Peyer's patch (tissue), 4 donors: ENCODE results near the gene NPC2. TPM values are rescaled to one million over a fixed set of nuclear protein-coding genes. Genes with fewer than 3 reads are reported as not detected.

Experiments used
- DNase-seq, 3 donors: peaks; one replicate each; pipeline ENCODE4 v3.0.0-alpha.2; 2017 to 2019
- H3K27ac ChIP-seq, 4 donors: fragments of 200-600 bp; sonication (generic); one replicate each; pipeline ENCODE4 v1.5.1; 2016 to 2019
- H3K27me3 ChIP-seq, 2 donors: fragments of 200-600 bp; sonication (generic); one replicate each; pipeline ENCODE4 v1.5.1; 2019
- H3K36me3 ChIP-seq, 3 donors: fragments of 200-600 bp; sonication (generic); one replicate each; pipeline ENCODE4 v1.5.1; 2016 to 2019
- H3K4me1 ChIP-seq, 4 donors: fragments of 200-600 bp; sonication (generic); one replicate each; pipeline ENCODE4 v1.5.1; 2016 to 2019
- H3K4me3 ChIP-seq, 4 donors: fragments of 200-600 bp; sonication (generic); 1 replicate in 3 of 4; 2 replicates in 1 of 4; pipeline ENCODE4 v1.5.1; 2016 to 2019; ENCODE audit warnings: mild to moderate bottlenecking in 1 of 4
- H3K9me3 ChIP-seq, 4 donors: fragments of 200-600 bp; sonication (generic); one replicate each; pipeline ENCODE4 v1.5.1; 2016 to 2019; ENCODE audit warnings: mild to moderate bottlenecking in 1 of 4
- POLR2A ChIP-seq, 2 donors: fragments of 450-650 bp; IDR thresholded peaks; one replicate each; pipeline ENCODE4 v1.5.1; 2017; ENCODE audit warnings: antibody characterized with exemption in 2 of 2, mild to moderate bottlenecking in 2 of 2, moderate library complexity in 2 of 2
- total RNA-seq, 4 donors: library from RNA; depleted of rRNA; stranded (reverse); fragments of >200 nt; gene quantifications; one replicate each; pipeline ENCODE4 v1.1.0, GENCODE V29; 2016
- TF ChIP-seq, protein P1 (sequence below), 6 experiments: fragments of 450-650 bp in 4 of 6; fragments of 200-600 bp in 2 of 6; sonication (generic) in 1 of 6; IDR thresholded peaks; one replicate each; pipeline ENCODE4 v1.5.1; 2017 to 2019; ENCODE audit warnings: antibody characterized with exemption in 6 of 6, mild to moderate bottlenecking in 3 of 6, moderate library complexity in 1 of 6

NPC2 gene
- total RNA-seq, 4 donors from 2014 or later: 102 to 208 (median 161) TPM

DNA sequence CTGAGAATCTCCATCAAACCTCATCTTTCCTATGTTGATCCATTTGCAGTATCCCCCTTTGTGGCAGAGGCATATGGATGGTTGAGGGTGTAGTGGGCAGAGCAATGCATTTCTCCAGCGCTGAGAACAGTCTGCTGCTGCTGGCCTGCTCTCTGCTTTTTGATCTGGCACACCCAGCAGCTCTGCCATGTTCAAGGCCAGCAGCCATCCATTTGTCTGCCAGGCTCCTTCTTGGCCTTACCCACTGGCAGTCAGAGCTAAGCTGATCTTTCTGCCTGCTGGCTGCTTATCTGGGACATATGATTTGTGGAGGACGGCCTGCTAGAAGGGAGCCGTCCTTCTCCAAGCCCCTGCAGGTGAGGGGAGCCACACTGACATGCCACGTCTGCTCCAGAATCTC lies 17.0 kb downstream of the NPC2 start:
- Histone ChIP-seq H3K4me3 (no peak overlapping the region), H3K9me3 (no peaks in the 10 kb centered on the region), H3K4me1 (no peaks in the 10 kb centered on the region), H3K27ac (no peak overlapping the region), H3K27me3 (no peaks in the 10 kb centered on the region), H3K36me3 (peaks cover 0 to 43% (median 0%) of the 10 kb centered on the region in 3 donors)
- no peak for DNase-seq
- TF ChIP-seq POLR2A (IDR thresholded peaks at IDR 0.05): no peak
- TF ChIP-seq, protein P1, sequence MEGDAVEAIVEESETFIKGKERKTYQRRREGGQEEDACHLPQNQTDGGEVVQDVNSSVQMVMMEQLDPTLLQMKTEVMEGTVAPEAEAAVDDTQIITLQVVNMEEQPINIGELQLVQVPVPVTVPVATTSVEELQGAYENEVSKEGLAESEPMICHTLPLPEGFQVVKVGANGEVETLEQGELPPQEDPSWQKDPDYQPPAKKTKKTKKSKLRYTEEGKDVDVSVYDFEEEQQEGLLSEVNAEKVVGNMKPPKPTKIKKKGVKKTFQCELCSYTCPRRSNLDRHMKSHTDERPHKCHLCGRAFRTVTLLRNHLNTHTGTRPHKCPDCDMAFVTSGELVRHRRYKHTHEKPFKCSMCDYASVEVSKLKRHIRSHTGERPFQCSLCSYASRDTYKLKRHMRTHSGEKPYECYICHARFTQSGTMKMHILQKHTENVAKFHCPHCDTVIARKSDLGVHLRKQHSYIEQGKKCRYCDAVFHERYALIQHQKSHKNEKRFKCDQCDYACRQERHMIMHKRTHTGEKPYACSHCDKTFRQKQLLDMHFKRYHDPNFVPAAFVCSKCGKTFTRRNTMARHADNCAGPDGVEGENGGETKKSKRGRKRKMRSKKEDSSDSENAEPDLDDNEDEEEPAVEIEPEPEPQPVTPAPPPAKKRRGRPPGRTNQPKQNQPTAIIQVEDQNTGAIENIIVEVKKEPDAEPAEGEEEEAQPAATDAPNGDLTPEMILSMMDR (IDR thresholded peaks at IDR 0.05): no peak

- no peak for DNase-seq
- no peak overlapping the region for H3K27ac ChIP-seq
- no peaks in the 10 kb centered on the region for H3K9me3 ChIP-seq
- no peaks in the 10 kb centered on the region for H3K4me1 ChIP-seq
- H3K36me3 ChIP-seq: peaks cover 0 to 39% (median 0%) of the 10 kb centered on the region in 3 donors
- TF ChIP-seq, protein P1 (IDR thresholded peaks at IDR 0.05): no peak
- TF ChIP-seq POLR2A (IDR thresholded peaks at IDR 0.05): no peak
- no peak overlapping the region for H3K4me3 ChIP-seq
- no peaks in the 10 kb centered on the region for H3K27me3 ChIP-seq
Observed at GRCh38 chr14:74475678-74476077, 17.4 kb downstream of the NPC2 start.

- Histone ChIP-seq H3K4me1 (no peaks in the 10 kb centered on the region), H3K27ac (no peak overlapping the region), H3K36me3 (peaks cover 0 to 26% (median 0%) of the 10 kb centered on the region in 3 donors), H3K27me3 (no peaks in the 10 kb centered on the region), H3K4me3 (no peak overlapping the region), H3K9me3 (no peaks in the 10 kb centered on the region)
- TF ChIP-seq POLR2A (IDR thresholded peaks at IDR 0.05): no peak
- TF ChIP-seq, protein P1 (IDR thresholded peaks at IDR 0.05): no peak
- DNase-seq: no peak
Observed at GRCh38 chr14:74474376-74474775, 18.7 kb downstream of the NPC2 start.

DNA sequence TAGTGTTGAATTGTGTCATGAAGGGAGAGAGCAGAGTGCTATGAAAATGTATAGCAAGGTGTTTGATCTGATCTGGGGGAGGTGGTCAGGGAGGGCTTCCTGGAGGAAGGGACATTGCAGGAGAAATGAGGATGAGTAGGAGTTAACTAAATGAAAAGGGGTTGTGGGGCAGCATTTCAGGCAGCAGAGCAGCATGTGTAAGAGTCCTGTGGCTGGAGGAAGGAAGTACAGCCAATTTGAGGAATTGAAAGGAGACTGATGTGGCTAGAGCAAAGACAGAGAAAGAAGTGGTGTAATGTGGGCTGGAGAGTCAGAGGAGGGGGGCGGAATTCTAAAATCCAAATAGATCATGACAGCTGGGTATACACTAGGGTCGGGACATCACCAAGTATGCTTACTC lies 20.5 kb downstream of the NPC2 start:
- Histone ChIP-seq H3K9me3 (no peaks in the 10 kb centered on the region), H3K27me3 (no peaks in the 10 kb centered on the region), H3K27ac (no peak overlapping the region), H3K4me3 (no peak overlapping the region), H3K36me3 (peaks cover 0 to 19% (median 0%) of the 10 kb centered on the region in 3 donors), H3K4me1 (no peaks in the 10 kb centered on the region)
- no peak for DNase-seq
- TF ChIP-seq POLR2A (IDR thresholded peaks at IDR 0.05): no peak
- TF ChIP-seq, protein P1 (IDR thresholded peaks at IDR 0.05): no peak

- Histone ChIP-seq H3K4me3 (no peak overlapping the region), H3K27ac (no peak overlapping the region), H3K4me1 (no peaks in the 10 kb centered on the region), H3K36me3 (peaks cover 0 to 15% (median 0%) of the 10 kb centered on the region in 3 donors), H3K27me3 (no peaks in the 10 kb centered on the region), H3K9me3 (no peaks in the 10 kb centered on the region)
- no peak for TF ChIP-seq POLR2A (IDR thresholded peaks at IDR 0.05)
- no peak for DNase-seq
Observed at GRCh38 chr14:74469548-74470518, 23.3 kb downstream of the NPC2 start.

- no peak for DNase-seq
- Histone ChIP-seq H3K4me3 (no peak overlapping the region), H3K27ac (no peak overlapping the region), H3K4me1 (no peaks in the 10 kb centered on the region), H3K9me3 (no peaks in the 10 kb centered on the region), H3K36me3 (peaks cover 0 to 2% (median 0%) of the 10 kb centered on the region in 3 donors), H3K27me3 (no peaks in the 10 kb centered on the region)
- TF ChIP-seq, protein P1 (IDR thresholded peaks at IDR 0.05): no peak
- TF ChIP-seq POLR2A (IDR thresholded peaks at IDR 0.05): no peak
Observed at GRCh38 chr14:74468513-74468912, 24.6 kb downstream of the NPC2 start.
